ENCODE measurements around the gene CAMK2A. TPM values are rescaled to one million over a fixed set of nuclear protein-coding genes. Genes with fewer than 3 reads are reported as not detected.

Gene CAMK2A
- polyA plus RNA-seq, 1 donor (not counting 4 experiments of a cell fraction or from before 2014, with no cell fraction given) = 0.05 TPM

- TF ChIP-seq, protein P1, sequence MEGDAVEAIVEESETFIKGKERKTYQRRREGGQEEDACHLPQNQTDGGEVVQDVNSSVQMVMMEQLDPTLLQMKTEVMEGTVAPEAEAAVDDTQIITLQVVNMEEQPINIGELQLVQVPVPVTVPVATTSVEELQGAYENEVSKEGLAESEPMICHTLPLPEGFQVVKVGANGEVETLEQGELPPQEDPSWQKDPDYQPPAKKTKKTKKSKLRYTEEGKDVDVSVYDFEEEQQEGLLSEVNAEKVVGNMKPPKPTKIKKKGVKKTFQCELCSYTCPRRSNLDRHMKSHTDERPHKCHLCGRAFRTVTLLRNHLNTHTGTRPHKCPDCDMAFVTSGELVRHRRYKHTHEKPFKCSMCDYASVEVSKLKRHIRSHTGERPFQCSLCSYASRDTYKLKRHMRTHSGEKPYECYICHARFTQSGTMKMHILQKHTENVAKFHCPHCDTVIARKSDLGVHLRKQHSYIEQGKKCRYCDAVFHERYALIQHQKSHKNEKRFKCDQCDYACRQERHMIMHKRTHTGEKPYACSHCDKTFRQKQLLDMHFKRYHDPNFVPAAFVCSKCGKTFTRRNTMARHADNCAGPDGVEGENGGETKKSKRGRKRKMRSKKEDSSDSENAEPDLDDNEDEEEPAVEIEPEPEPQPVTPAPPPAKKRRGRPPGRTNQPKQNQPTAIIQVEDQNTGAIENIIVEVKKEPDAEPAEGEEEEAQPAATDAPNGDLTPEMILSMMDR (optimal IDR thresholded peaks at IDR 0.05 in 1 of 3, IDR thresholded peaks at IDR 0.05 in 1 of 3, conservative IDR thresholded peaks at IDR 0.05 in 1 of 3; ENCODE audit: extremely low read depth in 1 of 3, insufficient read depth in 2 of 3, low read length in 3 of 3) = no peak
- TF ChIP-seq EZH2 (IDR thresholded peaks at IDR 0.05; ENCODE audit: low read length) = no peak
- Histone ChIP-seq H3K9me1 (ENCODE audit: control insufficient read depth, extremely low read depth, insufficient read depth, low read length) (no peaks in the 10 kb centered on the region), H2AFZ (ENCODE audit: control insufficient read depth, low read length) (no peak overlapping the region), H3K27ac (ENCODE audit: control insufficient read depth, insufficient read depth, low read length) (no peak overlapping the region), H3K27me3 (ENCODE audit: control insufficient read depth, extremely low read depth, insufficient read depth, low read length) (no peaks in the 10 kb centered on the region), H3K4me2 (ENCODE audit: control insufficient read depth, extremely low read depth, insufficient read depth, low read depth, low read length) (no peak overlapping the region), H4K20me1 (ENCODE audit: control insufficient read depth, extremely low read depth, insufficient read depth, low read length) (no peaks in the 10 kb centered on the region), H3K4me3 (ENCODE audit: control insufficient read depth in 2 of 3, extremely low read depth in 1 of 3, insufficient read depth in 2 of 3, low read depth in 1 of 3, low read length in 3 of 3) (no peak overlapping the region), H3K9ac (ENCODE audit: control insufficient read depth, extremely low read depth, insufficient read depth, low read length) (no peak overlapping the region), H3K9me3 (ENCODE audit: control insufficient read depth, low read depth, low read length) (no peaks in the 10 kb centered on the region), H3K79me2 (ENCODE audit: control insufficient read depth, insufficient read depth, low read length) (no peaks in the 10 kb centered on the region), H3K4me1 (ENCODE audit: control insufficient read depth, extremely low read depth, insufficient read depth, low read length) (peaks cover under 1% of the 10 kb centered on the region), H3K36me3 (ENCODE audit: control insufficient read depth in 2 of 2, extremely low read depth in 1 of 2, insufficient read depth in 2 of 2, low read length in 2 of 2) (no peaks in the 10 kb centered on the region)
- DNase-seq (ENCODE audit: low read depth, low spot score) (no peak), FAIRE-seq (no peak)
- dilution Hi-C loops (cut with MboI; ENCODE audit: extremely low pct_ligation_motif_present, low sequenced_read_pairs) = no loop called here
Measured at GRCh38 chr5:150257424-150257823, 32.1 kb downstream of the CAMK2A start.

- dilution Hi-C loops (cut with MboI; ENCODE audit: extremely low pct_ligation_motif_present, low sequenced_read_pairs) = no loop called here
- Histone ChIP-seq H3K9me3 (ENCODE audit: control insufficient read depth, low read depth, low read length) (no peaks in the 10 kb centered on the region), H3K27ac (ENCODE audit: control insufficient read depth, insufficient read depth, low read length) (no peak overlapping the region), H2AFZ (ENCODE audit: control insufficient read depth, low read length) (no peak overlapping the region), H3K4me3 (ENCODE audit: control insufficient read depth in 2 of 3, extremely low read depth in 1 of 3, insufficient read depth in 2 of 3, low read depth in 1 of 3, low read length in 3 of 3) (no peak overlapping the region), H3K36me3 (ENCODE audit: control insufficient read depth in 2 of 2, extremely low read depth in 1 of 2, insufficient read depth in 2 of 2, low read length in 2 of 2) (no peaks in the 10 kb centered on the region), H3K27me3 (ENCODE audit: control insufficient read depth, extremely low read depth, insufficient read depth, low read length) (no peaks in the 10 kb centered on the region), H4K20me1 (ENCODE audit: control insufficient read depth, extremely low read depth, insufficient read depth, low read length) (no peaks in the 10 kb centered on the region), H3K4me1 (ENCODE audit: control insufficient read depth, extremely low read depth, insufficient read depth, low read length) (no peaks in the 10 kb centered on the region), H3K79me2 (ENCODE audit: control insufficient read depth, insufficient read depth, low read length) (no peaks in the 10 kb centered on the region), H3K9ac (ENCODE audit: control insufficient read depth, extremely low read depth, insufficient read depth, low read length) (no peak overlapping the region), H3K9me1 (ENCODE audit: control insufficient read depth, extremely low read depth, insufficient read depth, low read length) (no peaks in the 10 kb centered on the region), H3K4me2 (ENCODE audit: control insufficient read depth, extremely low read depth, insufficient read depth, low read depth, low read length) (no peak overlapping the region)
- no peak for TF ChIP-seq EZH2 (IDR thresholded peaks at IDR 0.05; ENCODE audit: low read length)
- TF ChIP-seq, protein P1 (optimal IDR thresholded peaks at IDR 0.05 in 1 of 3, IDR thresholded peaks at IDR 0.05 in 1 of 3, conservative IDR thresholded peaks at IDR 0.05 in 1 of 3; ENCODE audit: extremely low read depth in 1 of 3, insufficient read depth in 2 of 3, low read length in 3 of 3) = peak in 1 of 3 experiments; percentile 16
- DNase-seq (ENCODE audit: low read depth, low spot score) = no peak
- FAIRE-seq = no peak
Measured at GRCh38 chr5:150256410-150257064, 33.0 kb downstream of the CAMK2A start.
